CD4-positive, alpha-beta T cell treated with Interleukin-10 for 1 hour (primary cell): ENCODE data around the gene DVL2.

Experiments
- DNase-seq: peaks from one replicate; pipeline ENCODE4 v3.0.0-alpha.2; 2020

DVL2 gene

DNA sequence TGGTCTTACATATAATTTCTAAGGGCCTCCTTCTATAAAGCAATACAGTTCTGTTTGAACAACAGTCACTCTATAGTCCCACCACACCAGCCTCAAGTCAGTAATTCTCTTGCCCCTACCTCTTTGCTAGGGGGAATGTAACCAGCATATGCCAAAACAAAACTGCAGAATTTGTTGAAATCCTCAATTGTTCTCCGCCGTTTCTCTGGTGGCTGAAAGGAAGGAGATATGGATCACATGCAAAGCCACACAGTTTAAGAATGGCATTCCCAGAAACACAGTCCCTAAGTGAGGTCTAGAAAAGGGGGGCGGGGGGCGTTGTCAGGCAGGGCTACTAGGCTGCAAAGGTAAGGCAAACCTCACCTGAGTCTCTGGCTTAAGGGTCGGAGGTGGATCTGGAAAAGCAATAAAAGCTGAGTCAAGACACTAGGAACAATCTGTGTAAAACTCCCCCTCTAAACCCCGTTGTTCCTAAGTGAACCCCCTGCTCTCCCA lies 3.0 kb upstream of the DVL2 start:
- no peak for DNase-seq

- DNase-seq: no peak
Observed at GRCh38 chr17:7236808-7237207, 2.5 kb upstream of the DVL2 start.

- no peak for DNase-seq
Observed at GRCh38 chr17:7235693-7236665, 1.7 kb upstream of the DVL2 start.

DNA sequence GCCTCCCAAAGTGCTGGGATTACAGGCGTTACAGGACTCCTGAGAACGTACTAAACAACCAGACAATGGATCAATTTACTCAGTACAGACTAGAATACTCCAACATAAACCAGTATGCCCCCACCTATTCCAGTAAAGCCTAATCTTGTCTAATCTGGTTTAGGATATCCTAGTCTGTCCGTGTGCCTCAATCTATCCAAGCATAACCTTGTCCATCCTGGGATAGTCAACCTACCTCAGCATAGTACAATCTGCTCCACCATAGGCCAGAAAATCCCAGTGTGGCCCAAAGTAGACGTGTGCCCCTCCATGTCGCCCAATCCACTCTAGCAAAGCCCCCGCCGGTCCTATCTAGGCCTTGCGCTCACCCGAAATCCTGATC lies 625 bp downstream of the DVL2 start:
- no peak for DNase-seq

DNA sequence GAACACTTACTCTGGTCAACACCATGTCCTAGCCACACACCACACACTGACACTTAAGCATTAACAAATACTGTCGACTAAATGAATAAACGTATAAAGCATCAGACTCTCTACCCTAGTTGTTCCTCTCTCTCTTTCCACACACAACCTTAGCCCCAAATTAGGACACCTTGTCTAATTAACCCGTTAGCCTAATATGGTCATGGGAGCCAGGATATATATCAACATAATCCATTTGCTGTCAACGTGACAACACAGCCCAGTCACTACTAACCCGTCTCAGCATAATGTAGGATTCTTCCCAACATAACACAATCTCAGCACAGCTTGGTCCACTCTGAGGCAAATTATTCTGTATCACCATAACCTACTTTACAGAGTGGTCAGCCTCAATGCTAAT lies 2.2 kb downstream of the DVL2 start:
- no peak for DNase-seq

DNA sequence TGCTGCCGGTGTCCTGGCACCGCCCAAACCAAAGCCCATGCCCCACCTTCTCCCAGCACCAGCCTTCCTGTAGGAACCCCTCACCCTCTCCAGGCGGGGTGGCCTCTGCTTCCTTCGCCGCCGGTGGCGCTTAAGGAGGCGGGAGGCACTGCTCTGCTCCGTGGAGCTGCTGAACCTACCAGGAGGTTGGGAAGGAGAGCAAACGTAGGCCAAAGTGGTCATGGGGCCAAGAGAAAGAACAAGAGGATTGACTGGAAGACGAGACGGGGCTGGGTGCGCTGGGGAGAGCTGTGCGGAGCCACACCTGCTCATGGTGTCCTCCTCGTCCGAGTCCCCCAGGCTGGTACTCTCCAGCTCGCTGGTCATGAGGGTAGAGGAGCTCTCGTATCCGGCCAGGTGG lies 4.8 kb downstream of the DVL2 start:
- DNase-seq: no peak

DNA sequence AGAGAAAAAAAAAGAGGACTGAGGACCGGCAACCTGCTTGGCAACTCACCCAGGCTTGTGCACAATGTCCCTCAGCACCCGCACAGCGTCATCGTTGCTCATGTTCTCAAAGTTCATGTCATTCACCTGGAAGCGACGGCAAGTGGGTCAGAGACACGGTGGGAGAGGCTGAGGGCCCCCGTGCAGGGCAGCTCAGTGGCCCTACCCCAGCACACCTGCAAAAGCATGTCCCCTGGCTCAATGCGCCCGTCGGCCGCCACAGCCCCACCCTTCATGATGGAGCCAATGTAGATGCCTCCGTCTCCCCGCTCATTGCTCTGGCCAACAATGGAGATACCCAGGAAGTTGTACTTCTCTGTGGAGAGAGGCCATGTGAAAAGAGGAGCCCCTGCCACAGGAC lies 5.4 kb downstream of the DVL2 start:
- no peak for DNase-seq

DNA sequence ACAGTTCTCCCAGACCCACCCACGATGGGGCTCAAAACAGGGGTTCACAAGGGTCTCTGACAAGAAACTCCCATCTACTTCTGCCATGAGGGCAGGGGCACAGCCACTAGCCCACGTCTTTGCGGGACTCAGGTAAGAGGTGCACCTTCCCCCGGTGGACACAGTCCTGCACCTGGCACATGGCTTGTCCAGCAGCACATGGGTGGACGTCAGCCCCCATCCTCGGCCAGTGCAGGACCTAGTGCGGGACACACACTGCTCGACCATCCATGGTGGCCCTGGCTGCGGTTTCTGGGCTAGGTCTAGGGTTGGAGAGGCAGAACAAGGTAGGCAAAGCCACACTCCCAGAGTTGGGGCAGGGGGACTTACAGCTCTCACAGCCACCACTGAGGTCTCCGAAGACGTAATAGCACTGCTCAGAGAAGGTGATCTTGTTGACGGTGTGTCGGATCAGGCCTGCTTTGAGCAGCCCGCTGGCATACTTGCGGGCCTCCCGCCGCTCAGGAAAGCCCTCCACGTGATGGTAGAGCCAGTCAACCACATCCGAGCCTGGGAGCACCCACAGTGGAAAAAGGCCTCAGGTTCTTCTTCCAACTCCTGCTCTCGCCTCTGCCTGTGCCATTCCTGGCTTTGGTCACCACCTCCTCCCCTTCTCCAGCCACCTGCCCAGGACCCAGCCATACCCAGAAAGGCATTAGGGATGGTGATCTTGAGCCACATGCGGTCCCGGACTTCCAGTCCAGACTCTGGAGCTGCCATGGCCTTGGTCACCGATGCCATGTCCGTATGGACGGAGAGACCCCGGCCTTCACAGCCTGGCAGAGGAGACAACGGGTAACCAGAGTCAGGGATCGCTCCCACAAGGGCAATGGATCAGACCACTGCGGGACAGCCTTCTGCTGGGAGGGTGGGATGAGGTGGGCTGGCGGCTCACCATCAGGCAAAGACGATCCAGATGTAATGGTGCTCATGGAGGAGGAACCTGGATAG lies 7.3 kb downstream of the DVL2 start:
- DNase-seq: no peak

DNA sequence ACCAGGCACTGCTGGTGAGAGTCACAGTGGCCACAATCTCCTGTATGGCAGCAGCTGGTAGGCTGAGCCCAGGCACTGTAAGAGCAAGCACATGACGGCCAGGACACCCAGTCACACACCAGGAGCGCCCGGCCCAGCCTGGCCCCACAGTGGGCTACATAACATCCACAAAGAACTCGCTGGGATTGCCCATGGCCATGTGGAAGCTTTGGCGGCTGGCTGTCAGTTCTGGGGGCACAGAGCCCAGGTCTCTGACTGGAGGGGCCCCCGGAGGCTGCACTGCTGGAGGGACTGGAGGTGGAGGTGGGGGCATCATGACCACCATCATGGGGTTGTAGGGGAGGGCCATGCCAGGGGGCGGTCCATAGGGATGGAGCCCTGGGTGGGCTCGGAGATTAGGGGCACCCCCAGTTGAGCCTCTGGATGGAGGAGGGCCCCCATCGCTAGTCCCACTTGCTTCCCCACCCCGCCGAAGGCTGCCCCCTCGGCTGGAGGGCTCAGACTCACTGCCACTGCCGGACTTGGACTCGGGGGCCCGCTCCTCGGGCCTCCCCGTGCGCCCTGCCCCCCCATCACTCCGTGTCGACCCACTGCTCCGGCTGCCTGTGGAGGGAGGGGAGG lies 8.5 kb downstream of the DVL2 start:
- DNase-seq: no peak

- no peak for DNase-seq
Observed at GRCh38 chr17:7224661-7225111, 9.6 kb downstream of the DVL2 start.

- no peak for DNase-seq
Observed at GRCh38 chr17:7224110-7224509, 10.2 kb downstream of the DVL2 start.

- no peak for DNase-seq
Observed at GRCh38 chr17:7223375-7223774, 10.9 kb downstream of the DVL2 start.

- no peak for DNase-seq
Observed at GRCh38 chr17:7222972-7223292, 11.4 kb downstream of the DVL2 start.

GRCh38 chr17:7222093-7222971 lies 12.0 kb downstream of the DVL2 start:
- DNase-seq: no peak

DNA sequence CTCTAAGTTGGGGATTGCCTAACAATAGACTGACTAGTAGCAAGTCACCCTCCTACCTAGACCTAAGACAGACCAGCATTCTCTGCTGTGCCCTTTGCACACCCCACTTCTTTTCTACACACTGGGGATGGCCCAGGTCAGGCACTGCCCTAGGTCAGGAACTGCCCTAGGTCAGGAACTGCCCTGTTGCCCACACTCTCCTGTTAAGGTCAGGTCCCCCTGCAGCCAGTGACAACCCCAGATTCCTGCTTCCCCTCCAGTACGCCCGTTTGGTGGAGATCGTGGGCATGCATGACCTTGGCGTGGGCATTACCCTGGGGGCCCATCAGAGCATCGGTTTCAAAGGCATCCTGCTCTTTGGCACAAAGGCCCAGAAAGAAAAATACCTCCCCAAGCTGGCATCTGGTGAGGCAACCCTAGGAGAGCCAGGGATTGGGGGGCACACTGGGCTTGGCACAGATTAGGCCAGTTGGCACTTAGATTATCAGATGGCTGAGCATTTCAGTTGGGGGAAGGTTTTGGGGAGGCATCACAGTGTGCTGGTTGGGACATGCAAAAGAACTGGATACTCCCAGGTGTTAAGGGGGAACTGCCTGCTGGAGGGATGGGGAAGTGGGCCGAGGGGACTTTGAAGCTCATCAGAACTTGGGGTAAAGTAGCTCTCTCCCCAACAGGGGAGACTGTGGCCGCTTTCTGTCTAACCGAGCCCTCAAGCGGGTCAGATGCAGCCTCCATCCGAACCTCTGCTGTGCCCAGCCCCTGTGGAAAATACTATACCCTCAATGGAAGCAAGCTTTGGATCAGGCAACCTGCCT lies 12.8 kb downstream of the DVL2 start:
- DNase-seq: no peak

DNA sequence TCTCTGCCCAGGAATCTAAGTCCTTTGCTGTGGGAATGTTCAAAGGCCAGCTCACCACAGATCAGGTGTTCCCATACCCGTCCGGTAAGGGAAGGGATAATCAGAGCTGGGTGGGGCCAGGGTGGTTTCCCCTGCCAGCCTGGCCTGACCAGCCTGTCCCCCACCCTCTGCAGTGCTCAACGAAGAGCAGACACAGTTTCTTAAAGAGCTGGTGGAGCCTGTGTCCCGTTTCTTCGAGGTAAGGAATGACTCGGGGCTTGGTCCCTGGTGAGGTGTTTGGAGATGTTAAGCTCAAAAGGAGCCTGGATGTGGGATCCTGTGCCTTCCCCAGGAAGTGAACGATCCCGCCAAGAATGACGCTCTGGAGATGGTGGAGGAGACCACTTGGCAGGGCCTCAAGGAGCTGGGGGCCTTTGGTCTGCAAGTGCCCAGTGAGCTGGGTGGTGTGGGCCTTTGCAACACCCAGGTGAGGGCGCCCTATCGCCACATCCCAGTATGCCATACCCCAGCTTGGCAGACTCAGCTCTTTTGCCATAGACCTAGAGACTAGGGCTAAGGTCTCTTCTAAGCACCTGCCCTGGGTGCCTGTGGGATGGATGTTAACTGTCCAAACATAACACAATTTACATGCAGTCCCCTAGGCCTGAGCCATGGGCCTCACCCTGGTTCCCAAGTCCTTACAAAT lies 13.6 kb downstream of the DVL2 start:
- peak; percentile 71 for DNase-seq

DNA sequence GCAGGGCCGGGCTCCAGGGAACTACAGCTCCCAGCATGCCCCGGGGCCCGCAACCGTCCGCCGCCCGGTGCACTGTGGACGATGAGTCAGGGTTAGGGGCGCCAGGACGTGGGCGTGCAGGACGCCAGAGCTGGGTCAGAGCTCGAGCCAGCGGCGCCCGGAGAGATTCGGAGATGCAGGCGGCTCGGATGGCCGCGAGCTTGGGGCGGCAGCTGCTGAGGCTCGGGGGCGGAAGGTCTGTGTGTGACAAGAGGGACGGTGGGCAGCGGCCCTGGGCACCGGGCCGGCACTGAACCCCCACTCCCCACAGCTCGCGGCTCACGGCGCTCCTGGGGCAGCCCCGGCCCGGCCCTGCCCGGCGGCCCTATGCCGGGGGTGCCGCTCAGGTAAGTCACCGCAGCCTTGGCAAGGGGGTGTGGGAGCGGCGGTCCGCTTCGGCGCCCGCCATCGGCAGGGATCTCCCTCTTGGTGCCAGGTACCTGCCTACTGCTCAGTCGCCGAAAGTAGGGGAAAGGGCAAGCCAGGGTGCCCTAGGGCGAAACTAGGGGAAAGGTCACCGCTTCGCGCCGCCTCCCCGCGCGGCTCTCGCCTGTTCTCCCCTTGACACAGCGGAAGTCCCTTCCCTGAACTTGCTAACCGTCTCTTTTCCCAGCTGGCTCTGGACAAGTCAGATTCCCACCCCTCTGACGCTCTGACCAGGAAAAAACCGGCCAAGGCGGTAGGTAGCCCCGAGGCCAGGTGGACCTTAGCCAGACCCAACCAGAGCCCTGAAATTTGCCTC lies 14.3 kb downstream of the DVL2 start, which contains the start of the genes ACADVL and DLG4:
Gene ACADVL (plus strand): TSS at position 127 of the 781 bp plus-strand sequence. CDS start 47 bp downstream, at position 174.
Gene DLG4 (minus strand): TSS at position 25 of the 781 bp plus-strand sequence.
- DNase-seq: peak; percentile 82

DNA sequence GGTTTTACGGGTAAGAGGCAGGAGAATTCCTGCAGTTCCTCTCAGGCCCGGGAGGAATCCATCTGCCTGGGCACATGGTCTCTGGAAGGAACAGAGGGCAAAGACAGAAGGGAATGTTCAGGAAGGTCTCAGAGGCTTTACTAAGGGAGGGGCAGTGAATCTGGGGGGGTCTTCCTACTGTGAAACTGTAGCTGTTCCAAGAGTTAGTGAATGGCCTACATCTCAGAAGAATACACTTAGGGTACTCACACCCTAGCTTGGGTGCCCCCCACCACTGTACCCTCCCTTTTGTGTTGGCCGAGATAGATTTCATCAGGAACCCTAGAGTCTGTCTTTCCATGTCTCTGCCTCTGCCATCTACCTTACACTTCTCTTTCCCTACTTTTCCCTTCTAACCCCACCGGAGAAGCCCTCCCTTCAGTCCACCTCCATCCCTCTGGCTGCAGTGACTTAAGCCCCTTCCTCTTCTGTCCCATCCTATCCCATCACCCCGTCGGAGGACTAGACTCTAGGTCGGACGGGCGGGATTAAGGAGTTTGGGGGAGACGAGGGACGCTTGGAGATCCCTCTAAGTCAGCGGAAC lies 15.0 kb downstream of the DVL2 start:
- no peak for DNase-seq

DNA sequence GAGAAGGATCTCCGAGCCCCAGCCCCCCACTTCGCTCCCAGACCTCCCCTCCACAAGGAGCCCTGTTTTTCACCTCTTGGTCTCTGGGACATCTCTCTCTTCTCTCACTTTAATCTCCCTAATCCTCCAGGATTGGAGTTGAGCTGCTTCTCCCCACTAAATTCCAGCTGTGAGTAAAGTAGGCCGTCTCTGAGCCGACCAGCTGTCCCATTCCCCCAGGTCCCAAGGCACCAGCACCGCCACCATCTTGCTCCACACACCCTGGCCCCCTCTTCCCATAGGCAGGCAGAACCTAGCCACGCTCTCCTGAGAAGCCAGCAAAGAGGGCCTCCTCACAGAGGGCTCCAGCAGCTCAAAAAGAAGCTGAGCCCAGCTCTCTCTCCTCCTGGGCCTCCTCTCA lies 15.6 kb downstream of the DVL2 start:
- DNase-seq: no peak
